ENCODE data around the gene C9orf152.

DNA sequence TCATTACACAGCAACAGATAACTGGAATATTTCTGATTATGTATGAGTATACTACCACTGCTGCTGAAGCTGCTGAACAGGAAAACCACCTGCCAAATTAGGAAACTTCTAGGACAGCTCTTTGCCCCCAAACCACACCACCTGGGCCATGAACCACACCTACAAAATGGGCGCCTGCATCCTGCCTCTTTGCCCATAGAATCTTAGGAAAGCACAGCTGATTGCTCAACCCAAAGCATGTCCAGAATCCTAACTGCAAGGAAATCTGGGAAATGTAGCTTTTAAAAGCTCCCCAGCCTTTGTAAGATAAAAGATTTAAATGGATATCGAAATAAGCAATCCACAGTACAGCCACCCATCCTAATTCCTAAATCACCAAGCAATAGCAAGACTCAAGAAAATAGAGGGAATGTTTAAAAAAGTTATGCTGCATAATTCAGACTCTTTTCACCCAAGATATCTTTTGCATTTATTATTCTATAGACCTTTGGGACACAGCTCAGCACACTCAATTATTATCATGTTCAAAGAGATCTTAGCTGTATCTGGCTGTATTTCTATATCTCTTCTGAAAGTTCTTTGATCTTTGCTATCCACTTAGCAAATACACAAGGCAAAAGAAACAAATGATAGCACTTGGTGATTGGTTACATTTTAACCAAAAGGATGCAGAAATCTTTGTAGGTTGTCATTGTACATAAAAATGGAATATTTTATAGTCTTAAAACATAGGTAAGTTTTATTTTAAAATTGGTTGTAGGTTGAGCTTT lies 6.8 kb upstream of the C9orf152 start:
- TF ChIP-seq, protein P1, sequence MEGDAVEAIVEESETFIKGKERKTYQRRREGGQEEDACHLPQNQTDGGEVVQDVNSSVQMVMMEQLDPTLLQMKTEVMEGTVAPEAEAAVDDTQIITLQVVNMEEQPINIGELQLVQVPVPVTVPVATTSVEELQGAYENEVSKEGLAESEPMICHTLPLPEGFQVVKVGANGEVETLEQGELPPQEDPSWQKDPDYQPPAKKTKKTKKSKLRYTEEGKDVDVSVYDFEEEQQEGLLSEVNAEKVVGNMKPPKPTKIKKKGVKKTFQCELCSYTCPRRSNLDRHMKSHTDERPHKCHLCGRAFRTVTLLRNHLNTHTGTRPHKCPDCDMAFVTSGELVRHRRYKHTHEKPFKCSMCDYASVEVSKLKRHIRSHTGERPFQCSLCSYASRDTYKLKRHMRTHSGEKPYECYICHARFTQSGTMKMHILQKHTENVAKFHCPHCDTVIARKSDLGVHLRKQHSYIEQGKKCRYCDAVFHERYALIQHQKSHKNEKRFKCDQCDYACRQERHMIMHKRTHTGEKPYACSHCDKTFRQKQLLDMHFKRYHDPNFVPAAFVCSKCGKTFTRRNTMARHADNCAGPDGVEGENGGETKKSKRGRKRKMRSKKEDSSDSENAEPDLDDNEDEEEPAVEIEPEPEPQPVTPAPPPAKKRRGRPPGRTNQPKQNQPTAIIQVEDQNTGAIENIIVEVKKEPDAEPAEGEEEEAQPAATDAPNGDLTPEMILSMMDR (IDR thresholded peaks at IDR 0.05; ENCODE audit: insufficient read depth, low read length): no peak
- TF ChIP-seq, protein P2, sequence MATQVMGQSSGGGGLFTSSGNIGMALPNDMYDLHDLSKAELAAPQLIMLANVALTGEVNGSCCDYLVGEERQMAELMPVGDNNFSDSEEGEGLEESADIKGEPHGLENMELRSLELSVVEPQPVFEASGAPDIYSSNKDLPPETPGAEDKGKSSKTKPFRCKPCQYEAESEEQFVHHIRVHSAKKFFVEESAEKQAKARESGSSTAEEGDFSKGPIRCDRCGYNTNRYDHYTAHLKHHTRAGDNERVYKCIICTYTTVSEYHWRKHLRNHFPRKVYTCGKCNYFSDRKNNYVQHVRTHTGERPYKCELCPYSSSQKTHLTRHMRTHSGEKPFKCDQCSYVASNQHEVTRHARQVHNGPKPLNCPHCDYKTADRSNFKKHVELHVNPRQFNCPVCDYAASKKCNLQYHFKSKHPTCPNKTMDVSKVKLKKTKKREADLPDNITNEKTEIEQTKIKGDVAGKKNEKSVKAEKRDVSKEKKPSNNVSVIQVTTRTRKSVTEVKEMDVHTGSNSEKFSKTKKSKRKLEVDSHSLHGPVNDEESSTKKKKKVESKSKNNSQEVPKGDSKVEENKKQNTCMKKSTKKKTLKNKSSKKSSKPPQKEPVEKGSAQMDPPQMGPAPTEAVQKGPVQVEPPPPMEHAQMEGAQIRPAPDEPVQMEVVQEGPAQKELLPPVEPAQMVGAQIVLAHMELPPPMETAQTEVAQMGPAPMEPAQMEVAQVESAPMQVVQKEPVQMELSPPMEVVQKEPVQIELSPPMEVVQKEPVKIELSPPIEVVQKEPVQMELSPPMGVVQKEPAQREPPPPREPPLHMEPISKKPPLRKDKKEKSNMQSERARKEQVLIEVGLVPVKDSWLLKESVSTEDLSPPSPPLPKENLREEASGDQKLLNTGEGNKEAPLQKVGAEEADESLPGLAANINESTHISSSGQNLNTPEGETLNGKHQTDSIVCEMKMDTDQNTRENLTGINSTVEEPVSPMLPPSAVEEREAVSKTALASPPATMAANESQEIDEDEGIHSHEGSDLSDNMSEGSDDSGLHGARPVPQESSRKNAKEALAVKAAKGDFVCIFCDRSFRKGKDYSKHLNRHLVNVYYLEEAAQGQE (IDR thresholded peaks at IDR 0.05; ENCODE audit: insufficient replicate concordance, low read depth): no peak

Measured in HL-60 (cell line).